GM12878 (cell line): Measurements from ENCODE around the gene PPEF1. TPM values are rescaled to one million over a fixed set of nuclear protein-coding genes. Genes with fewer than 3 reads are reported as not detected.

Experiments used
- ATAC-seq: fragments of 200-7000 bp; cut with Tn5 transposase; 3 replicates; pipeline ENCODE4 v1.9.1; 2020; ENCODE audit warnings: mild to moderate bottlenecking, moderate library complexity
- BruUV-seq: library from RNA; stranded (reverse); fragments of 400-500 nt; replicated peaks from 2 replicates; lab custom pipeline; 2021; lab: Mats Ljungman, UMichigan
- CTCF ChIA-PET: fragments of 300-600 bp; sonication (Branson Sonifier 250); formaldehyde crosslinking; extraction: SDS; loops from one replicate; lab custom pipeline; 2021; ENCODE audit warnings: inconsistent platforms; lab: Yijun Ruan, JAX
- POLR2A ChIA-PET: fragments of 350-600 bp; formaldehyde crosslinking; extraction: SDS; loops from one replicate; lab custom pipeline; 2021; ENCODE audit warnings: inconsistent platforms; lab: Charles Lee
- RAD21 ChIA-PET: fragments of 300-600 bp; sonication (Branson Sonifier 250); formaldehyde crosslinking; loops from one replicate; lab custom pipeline; 2023; ENCODE audit warnings: antibody characterized with exemption; ENCODE audit not compliant: unreplicated experiment; lab: Charles Lee
- SMC1A ChIA-PET: fragments of 300-600 bp; sonication (Branson Sonifier 250); formaldehyde crosslinking; loops from one replicate; lab custom pipeline; 2023; ENCODE audit not compliant: unreplicated experiment, uncharacterized antibody; lab: Charles Lee
- DNase-seq: peaks from one replicate; pipeline ENCODE4 v3.0.0-alpha.2; 2011; ENCODE audit warnings: low read depth, low spot score
- FAIRE-seq: peaks from 3 replicates; lab custom pipeline; 2011; peaks lifted over from hg19 to GRCh38; lab: Jason Lieb, UNC
- H2AFZ ChIP-seq: 2 replicates; pipeline ENCODE4 v1.6.0; 2011; ENCODE audit warnings: low read depth, low read length, control low read depth; ENCODE audit not compliant: control insufficient read depth
- H3K27ac ChIP-seq: 2 replicates; pipeline ENCODE4 v1.5.1; 2011; ENCODE audit warnings: control low read depth; ENCODE audit not compliant: control insufficient read depth, insufficient read depth
- H3K27me3 ChIP-seq, 2 experiments: replicated peaks in 1 of 2; 2 replicates each; pipeline versions ENCODE4 v1.6.0 to v1.6.1; 2011; ENCODE audit warnings: low read length in 1 of 2; ENCODE audit not compliant: control insufficient read depth in 2 of 2, insufficient read depth in 2 of 2
- H3K36me3 ChIP-seq, 2 experiments: 2 replicates each; pipeline ENCODE4 v1.5.1; 2011; ENCODE audit warnings: low read length in 1 of 2; ENCODE audit not compliant: control insufficient read depth in 2 of 2, insufficient read depth in 2 of 2
- H3K4me1 ChIP-seq: 2 replicates; pipeline ENCODE4 v1.6.1; 2011; ENCODE audit warnings: mild to moderate bottlenecking, low read length, moderate library complexity, mixed read lengths; ENCODE audit not compliant: control insufficient read depth, insufficient read depth
- H3K4me2 ChIP-seq: 2 replicates; pipeline ENCODE4 v1.6.0; 2011; ENCODE audit warnings: control low read depth; ENCODE audit not compliant: control insufficient read depth, insufficient read depth
- H3K4me3 ChIP-seq: fragments of 200-600 bp; sonication (generic); 2 replicates; pipeline ENCODE4 v1.5.1; 2016
- H3K79me2 ChIP-seq: 2 replicates; pipeline ENCODE4 v1.6.0; 2011; ENCODE audit warnings: low read length; ENCODE audit not compliant: control insufficient read depth, insufficient read depth
- H3K9ac ChIP-seq: 2 replicates; pipeline ENCODE4 v1.8.0; 2011; ENCODE audit warnings: low read length, control low read depth, mixed read lengths; ENCODE audit not compliant: control insufficient read depth, insufficient read depth
- H3K9me3 ChIP-seq: replicated peaks from 3 replicates; pipeline ENCODE4 v1.5.1; 2011; ENCODE audit warnings: mild to moderate bottlenecking, low read length; ENCODE audit not compliant: control insufficient read depth, insufficient read depth
- H4K20me1 ChIP-seq: 2 replicates; pipeline ENCODE4 v1.6.0; 2011; ENCODE audit not compliant: control insufficient read depth, insufficient read depth
- CBFB ChIP-seq: IDR thresholded peaks from 2 replicates; pipeline ENCODE4 v1.6.1; 2016; ENCODE audit warnings: antibody characterized with exemption, low read depth
- FOS ChIP-seq: IDR thresholded peaks from 3 replicates; pipeline ENCODE4 v1.6.1; 2011; ENCODE audit warnings: borderline replicate concordance; ENCODE audit not compliant: insufficient read length; ENCODE audit errors: extremely low read depth
- SMARCA5 ChIP-seq: fragments of 450-650 bp; IDR thresholded peaks from 2 replicates; pipeline ENCODE4 v1.6.1; 2017; ENCODE audit warnings: mild to moderate bottlenecking
- WRNIP1 ChIP-seq: IDR thresholded peaks from 2 replicates; pipeline ENCODE4 v1.6.1; 2011; ENCODE audit warnings: low read depth, low read length, improper control_type of control experiment, borderline replicate concordance
- YY1 ChIP-seq: IDR thresholded peaks from 2 replicates; pipeline ENCODE4 v1.6.1; 2011; ENCODE audit warnings: low read depth, mild to moderate bottlenecking, low read length
- WGBS: methylation state at CpG from one replicate; pipeline ENCODE4 v1.1.6; 2016; ENCODE audit warnings: low lambda C conversion rate; ENCODE audit not compliant: insufficient replicate concordance, insufficient coverage; ENCODE audit errors: missing lambda C conversion rate; 5-methylcytosine and 5-hydroxymethylcytosine counted together
- in situ Hi-C: fragments of 300-500 bp; cut with MboI; formaldehyde crosslinking; loops from 9 replicates; pipeline ENCODE4 v1.14.3; 2018; ENCODE audit warnings: mixed read lengths
- intact Hi-C: fragments of 100-400 bp; cut with micrococcal nuclease; formaldehyde crosslinking; loops from one replicate; pipeline ENCODE4 v1.14.2; 2022; ENCODE audit not compliant: unreplicated experiment
- polyA plus RNA-seq, 11 experiments: library from polyadenylated mRNA; depleted of rRNA in 4 of 11; unstranded in 6 of 11; stranded (reverse) in 5 of 11; fragments of >200 nt; fragmentation: Nextera tagmentation in 4 of 11; fragmentation: Illumina TruSeq in 1 of 11; extraction: Ambion mirVana in 4 of 11; extraction: Trizol in 1 of 11; gene quantifications; 1 replicate in 1 of 11; 2 replicates in 10 of 11; pipeline versions ENCODE4 v1.2.1 to v1.2.3, GENCODE V29; 2011 to 2016; ENCODE audit warnings: inconsistent platforms in 2 of 11, missing spikeins in 2 of 11, low read depth in 1 of 11
- total RNA-seq, 4 experiments: library from RNA; depleted of rRNA in 3 of 4; stranded (reverse); fragments of >200 nt in 3 of 4; fragmentation: Illumina TruSeq in 1 of 4; extraction: Trizol in 1 of 4; gene quantifications; 2 replicates each; pipeline versions ENCODE4 v1.2.1 to v1.2.3, GENCODE V29; 2013 to 2021
- TF ChIP-seq, protein P1 (sequence below): fragments of 450-650 bp; IDR thresholded peaks from 2 replicates; pipeline ENCODE4 v1.6.1; 2016; ENCODE audit warnings: mild to moderate bottlenecking

PPEF1 gene
- total and polyA plus RNA-seq, 10 of the 15 experiments (the other 5 are each of a cell fraction or from before 2014, with no cell fraction given): 0.24 to 2.2 (median 0.50) TPM

DNA sequence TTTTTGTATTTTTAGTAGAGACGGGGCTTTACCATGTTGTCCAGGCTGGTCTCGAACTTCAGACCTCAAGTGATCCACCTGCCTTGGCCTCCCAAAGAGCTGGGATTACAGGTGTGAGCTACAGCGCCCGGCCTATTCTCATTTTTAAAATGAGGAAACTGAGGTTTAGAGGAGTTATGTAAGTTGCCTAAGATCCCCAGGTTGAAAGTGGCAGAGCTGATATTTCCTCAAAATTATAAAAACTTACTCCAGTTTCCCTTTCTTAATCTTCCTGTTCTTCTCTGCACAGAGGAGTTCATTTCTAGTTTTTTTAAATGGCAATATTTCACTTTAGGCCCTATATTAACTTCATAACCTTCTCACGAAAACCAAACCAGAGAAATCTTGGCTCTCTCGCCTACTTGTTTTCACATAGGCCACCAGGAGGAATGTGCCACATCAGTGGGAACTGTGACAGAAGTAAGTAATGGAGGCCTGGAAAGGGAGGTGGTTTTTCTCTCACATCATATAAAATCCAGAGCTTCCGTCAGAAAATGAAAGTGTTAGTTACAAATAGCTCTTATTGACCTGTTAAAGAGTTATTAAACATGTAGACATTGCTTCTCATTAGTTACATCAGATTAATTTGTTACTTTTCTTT lies 19.5 kb upstream of the PPEF1 start:
- Histone ChIP-seq H3K9me3 (no peaks in the 10 kb centered on the region), H3K36me3 (no peaks in the 10 kb centered on the region), H4K20me1 (no peaks in the 10 kb centered on the region), H3K4me2 (no peak overlapping the region), H2AFZ (no peak overlapping the region), H3K4me1 (no peaks in the 10 kb centered on the region; the same call in 1 of the 2 replicates), H3K79me2 (no peaks in the 10 kb centered on the region), H3K27ac (no peak overlapping the region), H3K27me3 (no peaks in the 10 kb centered on the region), H3K9ac (no peak overlapping the region)
- ChIA-PET POLR2A (no interaction called here), CTCF (no interaction called here), SMC1A (no interaction called here), RAD21 (no interaction called here)
- in situ Hi-C loops: no loop called here
- 66% methylated on average over 7 of the region's 7 CpGs for WGBS
- BruUV-seq: no TSS peak
- intact Hi-C loops: no loop called here
- no peak for FAIRE-seq
- no peak for ATAC-seq
- TF ChIP-seq SMARCA5 (no peak), FOS (no peak), YY1 (no peak), CBFB (no peak), WRNIP1 (no peak)
- TF ChIP-seq, protein P1, sequence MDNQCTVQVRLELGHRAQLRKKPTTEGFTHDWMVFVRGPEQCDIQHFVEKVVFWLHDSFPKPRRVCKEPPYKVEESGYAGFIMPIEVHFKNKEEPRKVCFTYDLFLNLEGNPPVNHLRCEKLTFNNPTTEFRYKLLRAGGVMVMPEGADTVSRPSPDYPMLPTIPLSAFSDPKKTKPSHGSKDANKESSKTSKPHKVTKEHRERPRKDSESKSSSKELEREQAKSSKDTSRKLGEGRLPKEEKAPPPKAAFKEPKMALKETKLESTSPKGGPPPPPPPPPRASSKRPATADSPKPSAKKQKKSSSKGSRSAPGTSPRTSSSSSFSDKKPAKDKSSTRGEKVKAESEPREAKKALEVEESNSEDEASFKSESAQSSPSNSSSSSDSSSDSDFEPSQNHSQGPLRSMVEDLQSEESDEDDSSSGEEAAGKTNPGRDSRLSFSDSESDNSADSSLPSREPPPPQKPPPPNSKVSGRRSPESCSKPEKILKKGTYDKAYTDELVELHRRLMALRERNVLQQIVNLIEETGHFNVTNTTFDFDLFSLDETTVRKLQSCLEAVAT: no peak
- TF ChIP-seq, all 136 proteins: peak for 0
- no peak overlapping the region for H3K4me3 ChIP-seq
- no peak for DNase-seq
